Amniotic stem cell (primary cell): ENCODE results near the gene RNU6-7.

Experiments
- DNase-seq: peaks from one replicate; lab custom pipeline; 2025; lab: John Stamatoyannopoulos, UW

Gene RNU6-7

DNA sequence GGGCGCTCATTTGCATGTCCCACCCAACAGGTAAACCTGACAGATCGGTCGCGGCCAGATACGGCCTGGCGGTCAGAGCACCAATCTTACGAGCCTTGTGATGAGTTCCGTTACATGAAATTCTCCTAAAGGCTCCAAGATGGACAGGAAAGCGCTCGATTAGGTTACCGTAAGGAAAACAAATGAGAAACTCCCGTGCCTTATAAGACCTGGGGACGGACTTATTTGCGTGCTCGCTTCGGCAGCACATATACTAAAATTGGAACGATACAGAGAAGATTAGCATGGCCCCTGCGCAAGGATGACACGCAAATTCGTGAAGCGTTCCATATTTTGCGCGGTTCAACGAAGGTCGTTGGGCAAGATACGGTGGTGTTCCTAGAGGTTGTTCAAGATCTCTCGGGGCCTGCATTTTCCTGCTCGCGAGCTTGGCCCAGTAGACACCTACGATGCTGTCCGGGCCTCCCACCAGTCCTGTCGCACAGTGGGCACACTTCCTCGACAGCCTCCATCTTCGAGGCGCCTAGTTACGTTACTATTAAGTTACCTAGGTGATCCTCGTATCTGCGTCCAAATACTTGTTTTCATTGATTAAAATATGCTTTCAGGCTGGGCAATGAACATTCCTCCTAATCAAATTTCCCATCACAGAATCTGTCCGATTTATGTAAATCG lies at the start of gene RNU6-7:
TSS of gene RNU6-7 (plus strand) at position 230 of the 675 bp plus-strand sequence.
- DNase-seq, result no peak

DNA sequence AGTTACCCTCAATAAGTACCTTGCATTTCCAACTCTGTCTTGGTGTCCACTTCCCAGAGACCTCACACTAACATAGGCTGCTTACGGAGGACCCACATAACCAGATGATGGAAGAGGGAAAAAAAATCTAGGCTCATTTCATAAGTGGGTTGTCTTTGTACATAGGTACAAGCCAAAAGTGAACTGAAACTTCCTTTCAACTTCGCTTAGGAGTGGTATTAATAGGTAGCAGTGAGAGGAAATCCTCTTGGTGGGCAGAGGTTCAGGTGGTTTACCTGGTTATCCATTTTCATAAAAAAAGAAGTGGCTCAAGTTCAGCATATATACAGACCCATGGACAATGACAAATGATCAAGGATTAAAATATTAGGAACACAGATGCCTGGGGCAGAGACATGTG lies 35.8 kb upstream of the RNU6-7 start:
- no peak for DNase-seq

DNA sequence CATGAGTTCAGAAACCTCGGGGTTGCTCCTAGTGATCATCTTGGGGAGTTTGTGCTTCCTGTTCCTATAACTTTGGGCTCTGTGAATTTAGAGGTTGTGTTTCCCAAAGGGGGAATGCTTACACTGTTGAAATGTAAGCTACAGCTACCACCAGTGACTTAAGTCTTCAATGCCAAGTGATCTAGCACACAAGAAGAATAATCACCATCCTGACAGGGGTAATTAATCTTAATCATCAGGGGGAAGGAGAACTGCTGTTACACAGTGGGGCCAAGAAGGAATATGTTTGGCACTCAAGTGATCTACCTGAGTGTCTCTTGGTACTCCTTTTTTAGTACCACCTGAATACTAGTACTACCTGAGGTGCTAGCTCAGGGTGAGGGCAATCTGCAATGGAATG lies 34.9 kb upstream of the RNU6-7 start:
- DNase-seq, result no peak

DNA sequence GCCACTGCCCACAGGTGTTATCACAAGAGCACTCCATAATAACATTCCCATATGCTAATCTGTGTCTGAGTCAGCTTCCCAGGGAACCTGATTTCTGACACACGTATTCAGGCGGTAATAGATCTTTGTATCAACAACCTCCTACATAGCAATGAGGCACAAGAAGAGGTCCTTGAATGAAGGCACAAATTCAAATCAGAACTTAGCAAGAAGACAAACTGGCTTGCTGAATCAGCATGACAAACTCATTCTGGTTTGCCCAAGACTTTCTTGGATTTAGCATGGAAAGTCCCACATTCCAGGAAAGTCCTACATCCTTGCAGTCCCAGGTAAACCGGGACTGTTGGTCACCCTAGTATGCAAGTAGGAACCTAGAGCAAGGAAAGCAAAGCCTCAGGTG lies 33.9 kb upstream of the RNU6-7 start:
- no peak for DNase-seq

DNA sequence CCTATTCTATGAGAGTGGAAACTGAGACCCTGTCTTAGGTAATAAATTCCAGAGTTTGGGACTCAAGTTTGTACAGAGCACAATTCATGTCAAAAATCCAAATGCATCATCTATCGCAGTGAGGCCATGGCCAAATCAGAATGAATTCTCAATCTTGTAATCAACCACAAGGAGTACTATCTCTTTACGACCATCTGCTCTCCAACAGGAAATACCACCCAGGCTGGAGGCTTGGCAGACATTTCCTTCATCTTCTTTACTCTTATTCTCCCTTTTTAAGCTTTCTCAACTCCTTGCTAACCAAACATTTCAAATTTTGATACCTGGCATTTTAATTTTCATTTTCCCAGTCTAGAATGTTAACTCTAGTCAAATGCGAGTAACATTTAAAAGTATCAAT lies 32.7 kb upstream of the RNU6-7 start:
- DNase-seq, result no peak

DNA sequence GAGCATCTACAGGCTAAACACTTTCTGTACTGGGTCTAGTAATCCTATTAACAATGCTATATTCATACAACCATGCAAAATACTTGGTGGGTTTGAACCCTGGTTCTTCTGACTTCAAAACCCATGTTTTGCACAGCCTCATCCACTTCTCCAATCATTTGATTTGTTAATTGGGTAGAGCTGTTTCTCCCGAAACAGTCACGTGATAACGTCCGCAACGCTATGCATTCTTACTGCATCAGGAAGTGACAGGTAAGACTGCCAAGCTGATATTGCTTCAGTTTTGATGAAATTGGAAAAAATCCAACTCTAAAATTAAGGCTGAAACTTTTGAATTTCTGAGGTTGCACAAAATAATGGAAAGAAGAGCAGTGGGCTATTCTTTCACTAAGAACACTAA lies 30.4 kb upstream of the RNU6-7 start:
- DNase-seq, result no peak

DNA sequence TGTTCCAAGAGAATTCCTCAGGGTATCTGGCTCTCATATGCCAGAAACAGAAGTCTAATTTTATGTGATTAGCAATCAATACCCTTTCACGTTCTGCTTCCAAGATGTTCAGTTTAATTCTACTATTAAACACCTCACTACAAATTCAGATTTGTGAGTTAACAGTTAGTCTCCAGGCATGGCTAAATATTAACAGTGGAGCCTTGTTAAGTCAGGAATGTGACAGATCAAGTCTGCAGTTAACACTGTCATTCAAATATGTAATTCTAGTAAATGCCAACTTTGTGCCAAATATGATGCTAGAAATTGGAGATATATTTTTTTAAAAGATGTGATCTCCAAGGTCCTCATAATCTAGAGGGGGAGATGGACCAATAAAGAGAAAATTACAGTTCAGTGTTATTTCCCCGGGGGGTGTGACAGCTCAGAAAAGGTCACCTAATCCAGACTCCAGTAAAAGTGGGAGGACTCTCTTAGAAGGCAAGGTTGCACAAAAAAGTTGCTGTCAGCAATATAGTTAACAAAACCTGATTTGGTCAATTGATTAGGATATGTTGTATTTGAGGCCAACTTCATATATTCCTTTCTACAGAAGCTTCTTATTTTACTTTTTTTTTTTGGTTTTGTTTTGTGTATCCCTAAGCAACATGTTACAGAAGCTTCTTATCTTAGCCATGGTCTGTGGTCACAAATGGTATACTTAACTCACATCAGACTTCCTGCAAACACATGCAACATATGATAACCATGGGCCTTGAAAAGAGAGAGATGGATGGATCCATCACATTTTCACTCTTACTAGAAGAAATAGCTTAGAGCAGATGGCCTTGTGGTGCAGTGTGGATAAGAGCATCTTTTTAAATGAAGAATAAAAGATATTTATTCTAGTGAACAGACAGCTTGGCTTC lies 18.4 kb upstream of the RNU6-7 start:
- DNase-seq, result no peak

DNA sequence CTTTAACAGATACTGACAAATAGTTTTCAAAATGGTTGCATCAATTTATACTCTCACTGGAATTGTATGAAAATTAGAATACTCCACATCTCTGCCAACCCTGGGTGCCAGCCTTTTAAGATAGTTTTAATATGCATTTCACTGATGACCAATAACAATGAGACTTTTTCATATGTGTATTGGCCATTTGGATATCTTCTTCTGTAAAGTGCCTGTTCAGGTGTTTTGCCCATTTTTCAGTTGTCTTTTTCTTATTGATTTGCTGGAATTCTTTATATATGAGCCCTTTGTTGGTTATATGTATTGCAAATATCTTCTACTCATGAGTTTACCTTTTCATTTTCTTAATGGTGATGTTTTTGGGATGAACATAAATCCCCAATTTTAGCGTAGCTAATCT lies 16.7 kb upstream of the RNU6-7 start:
- no peak for DNase-seq

DNA sequence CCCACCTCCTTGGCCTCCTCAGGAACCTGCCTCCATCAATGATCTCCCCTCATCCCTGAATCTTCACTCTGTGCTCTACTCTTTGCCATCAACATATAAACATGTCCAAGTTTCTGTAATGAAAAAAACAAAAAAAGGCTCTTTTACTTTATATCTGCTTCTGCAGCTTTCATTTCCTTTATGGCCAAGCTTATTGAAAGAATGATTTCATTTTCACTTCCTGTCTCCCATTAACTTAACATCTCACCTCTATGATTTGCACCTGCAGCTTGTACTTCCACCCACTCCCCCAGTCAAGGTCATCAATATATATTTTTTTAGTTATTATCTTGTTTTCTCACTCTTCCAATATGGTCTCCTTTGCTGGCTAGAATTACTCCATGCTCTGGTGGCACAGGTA lies 15.6 kb upstream of the RNU6-7 start:
- DNase-seq, result no peak

DNA sequence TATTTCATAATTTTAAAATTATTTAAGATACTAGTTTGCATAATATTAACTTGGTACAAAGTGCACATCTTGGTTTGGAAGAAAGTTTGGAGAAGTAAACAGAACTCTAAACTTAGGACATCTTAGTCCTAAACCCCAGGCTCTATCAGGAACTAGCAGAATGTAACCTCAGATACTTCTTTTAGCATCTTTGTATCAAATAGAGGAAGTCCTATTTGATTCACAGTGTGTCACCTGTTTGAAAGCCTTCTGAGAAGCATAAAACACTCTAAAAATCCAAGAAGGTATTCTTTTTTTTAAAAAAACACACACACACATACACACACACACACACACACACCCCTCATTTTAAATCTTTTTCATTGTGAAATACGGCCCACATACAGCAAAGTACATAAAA lies 12.0 kb upstream of the RNU6-7 start:
- no peak for DNase-seq

DNA sequence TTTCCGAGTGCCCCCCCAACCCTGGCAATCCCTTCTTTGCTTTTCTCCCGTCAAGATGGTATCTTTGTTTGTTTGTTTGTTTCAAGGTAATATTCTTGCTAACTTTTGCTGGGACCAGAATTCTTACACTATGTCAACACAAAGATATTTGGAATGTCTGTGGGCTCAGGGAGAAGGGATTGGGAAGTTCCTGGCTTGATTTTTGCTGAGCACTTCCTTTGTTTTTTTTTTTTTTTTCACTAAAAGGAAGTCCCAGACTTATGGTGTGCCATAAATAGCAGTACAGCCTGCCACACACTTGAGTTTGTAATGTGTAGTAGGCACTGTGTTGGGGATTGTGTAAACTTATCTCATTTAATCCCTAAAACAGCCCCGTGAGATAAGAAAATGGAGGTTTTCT lies 11.2 kb upstream of the RNU6-7 start:
- DNase-seq, result no peak

DNA sequence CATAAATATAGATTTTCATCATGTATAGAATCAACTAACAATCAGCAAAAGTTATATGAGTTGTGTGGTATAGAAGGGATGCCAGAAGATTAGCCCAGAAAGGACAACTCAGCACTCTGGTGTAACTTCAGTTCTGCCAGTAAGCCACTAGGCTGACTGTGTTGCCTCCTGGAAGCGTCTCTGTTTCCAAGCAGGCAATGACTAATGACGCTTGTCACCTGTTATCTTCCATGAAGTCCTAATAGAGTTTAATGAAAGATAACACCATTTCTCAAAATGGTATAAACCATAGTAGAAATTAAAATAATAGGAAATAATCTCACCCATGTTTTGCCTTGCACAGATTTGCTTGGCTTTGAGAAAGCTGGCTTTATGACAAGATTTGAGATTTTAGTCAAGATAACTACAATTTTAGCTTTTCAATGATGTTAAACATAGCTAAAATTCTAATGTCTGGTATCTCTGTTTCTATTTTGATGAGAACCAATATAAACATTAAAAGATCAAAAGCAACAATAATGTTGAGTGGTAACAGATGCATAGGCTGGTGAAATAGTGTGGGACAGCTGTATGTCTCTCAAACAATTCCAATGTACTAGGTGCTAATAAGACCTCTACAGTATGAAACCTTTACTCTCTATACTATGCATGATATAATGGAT lies 9.0 kb upstream of the RNU6-7 start:
- no peak for DNase-seq

DNA sequence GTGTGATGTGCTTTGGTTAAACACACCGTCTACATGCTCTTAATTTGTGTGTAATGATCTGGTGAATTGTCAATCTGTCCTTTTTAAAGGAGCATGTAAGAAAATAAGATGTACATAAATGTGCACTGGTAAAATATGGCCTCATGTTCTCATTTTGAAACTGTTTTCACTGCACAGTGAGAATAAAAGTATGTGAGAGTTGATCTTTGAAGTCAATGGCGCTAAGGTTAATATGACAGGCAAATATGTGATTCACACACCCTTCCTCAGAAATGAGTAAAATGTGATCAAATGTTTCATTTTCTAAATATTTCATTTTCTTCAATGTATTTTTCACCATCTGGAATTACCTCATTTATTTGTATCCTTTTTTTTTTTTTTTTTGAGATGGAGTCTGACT lies 8.3 kb upstream of the RNU6-7 start:
- DNase-seq, result no peak

DNA sequence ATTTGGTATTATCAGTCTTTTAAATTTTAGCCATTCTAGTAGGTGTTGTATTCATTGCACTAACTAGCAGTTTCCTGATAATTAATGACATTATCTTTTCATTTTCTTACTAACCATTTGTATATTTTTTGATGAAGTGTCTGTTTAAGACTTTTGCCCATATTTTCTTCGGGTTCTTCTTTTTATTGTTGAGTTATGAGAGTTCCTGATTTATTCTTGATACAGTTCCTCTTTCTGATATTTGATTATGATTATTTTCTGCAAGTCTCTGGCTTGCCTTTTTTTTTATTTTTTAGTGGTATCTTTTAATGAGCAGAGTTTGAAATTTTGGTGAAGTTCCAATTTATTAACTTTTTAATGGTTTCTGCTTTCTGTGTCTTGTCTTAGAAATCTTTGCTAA lies 6.2 kb upstream of the RNU6-7 start:
- DNase-seq, result no peak

DNA sequence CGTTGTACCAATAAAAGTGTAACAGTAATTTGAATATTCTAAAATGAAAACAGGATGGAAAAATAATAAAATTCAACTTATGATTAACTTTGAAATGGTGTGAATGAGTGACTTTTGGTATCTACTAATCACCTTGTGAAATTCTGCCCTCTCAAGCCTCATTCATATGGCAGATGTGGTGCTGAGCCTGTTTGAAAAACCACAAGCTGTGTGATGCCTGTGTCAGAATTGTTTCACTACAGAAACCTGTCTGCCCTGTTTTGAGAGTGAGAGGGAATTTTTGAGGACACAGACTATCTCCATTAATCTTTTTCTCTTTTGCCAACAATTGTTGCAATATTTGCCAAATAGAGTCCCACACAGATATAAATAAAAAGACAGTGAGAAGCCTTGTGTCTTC lies 3.9 kb upstream of the RNU6-7 start:
- DNase-seq, result no peak

DNA sequence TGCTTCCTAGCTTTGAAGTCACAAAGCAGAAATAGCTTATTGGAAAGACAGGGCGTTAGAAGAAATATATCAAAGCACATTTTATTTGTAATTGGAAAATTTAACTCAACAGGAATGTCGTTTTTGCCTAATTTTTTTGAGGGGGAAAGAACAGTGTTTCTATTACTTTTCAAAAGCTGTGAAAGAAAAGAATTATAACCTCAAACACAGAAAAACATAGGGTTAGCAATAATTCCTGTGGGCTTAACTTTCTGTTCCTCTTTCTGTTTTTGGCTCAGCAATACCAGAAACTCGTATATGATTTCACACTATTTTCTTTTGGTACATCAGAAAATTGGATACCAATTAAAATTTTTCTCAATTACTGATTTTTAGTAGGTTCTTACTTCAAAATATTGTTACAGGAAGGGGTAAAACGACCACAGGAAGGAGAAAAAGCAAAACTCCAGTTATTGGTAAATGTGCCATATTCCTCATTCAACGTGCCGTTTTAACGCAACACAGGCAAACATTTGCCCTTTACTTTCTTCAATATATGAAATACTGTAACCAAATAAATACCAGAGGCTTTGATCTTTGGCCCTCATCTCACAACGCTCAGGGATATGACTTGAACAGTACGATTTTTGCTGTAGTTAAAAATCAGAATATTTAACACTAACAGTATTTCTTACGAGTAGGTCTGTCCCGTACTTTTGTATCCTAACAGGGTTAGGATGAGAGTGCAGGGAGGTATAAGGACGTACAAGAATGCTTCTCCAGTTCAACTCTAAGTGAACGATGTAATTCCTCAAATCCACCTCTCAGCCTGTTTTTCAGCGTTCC lies 1.3 kb upstream of the RNU6-7 start:
- DNase-seq, result no peak

DNA sequence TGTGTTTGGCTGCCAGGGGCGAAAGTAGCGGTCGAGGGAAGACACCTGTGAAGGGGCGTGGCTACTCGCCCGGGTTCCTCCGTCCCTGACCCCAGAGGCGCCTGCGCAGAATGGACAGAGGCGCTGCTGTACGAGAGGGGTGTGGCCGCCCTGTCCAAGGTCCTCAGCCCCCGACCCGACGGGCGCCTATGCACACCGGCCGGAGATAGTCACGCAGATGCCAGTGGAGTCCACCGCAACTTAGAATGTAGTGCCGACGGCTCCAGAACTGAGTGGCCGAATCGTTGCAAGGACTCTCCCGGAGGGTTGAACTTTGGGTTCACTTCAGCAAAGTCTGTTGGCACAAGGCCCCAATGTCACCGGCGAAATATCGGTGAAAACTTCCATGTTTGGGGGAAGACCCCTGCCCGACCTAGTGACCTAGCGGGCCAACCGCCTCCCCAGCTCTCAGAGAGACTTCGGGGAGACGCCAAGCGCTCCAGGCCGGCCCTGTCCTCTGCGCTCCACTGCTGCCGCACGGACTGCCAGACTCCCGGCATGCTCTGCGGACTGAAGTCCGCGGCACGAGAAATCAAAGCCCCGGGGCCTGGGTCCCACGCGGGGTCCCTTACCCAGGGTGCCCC lies 541 bp upstream of the RNU6-7 start:
- peak; percentile 18 for DNase-seq

DNA sequence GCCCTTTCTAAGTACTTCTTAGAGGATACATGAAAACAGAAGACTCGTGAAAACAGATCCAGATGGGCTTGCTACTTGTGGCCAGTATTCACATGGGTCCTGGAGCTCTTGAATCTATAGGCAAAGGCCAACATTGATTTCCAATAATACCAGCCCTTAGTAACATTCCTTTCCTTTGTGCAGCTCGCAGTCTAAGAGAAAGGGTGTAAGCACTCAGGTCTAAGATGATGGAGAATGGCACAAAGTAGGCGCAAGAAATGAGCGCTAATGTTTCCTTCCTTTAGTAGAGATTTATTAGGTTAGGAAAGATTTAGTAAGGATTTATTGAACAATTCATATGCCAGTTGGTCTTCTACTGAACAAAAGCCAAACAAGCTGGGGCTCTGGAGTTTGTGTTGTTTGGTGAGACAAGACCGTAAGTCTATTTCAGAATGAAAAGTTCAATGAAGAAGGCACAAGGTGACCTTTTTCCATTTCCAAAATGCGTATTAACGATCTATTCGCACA lies 699 bp downstream of the RNU6-7 start:
- no peak for DNase-seq

DNA sequence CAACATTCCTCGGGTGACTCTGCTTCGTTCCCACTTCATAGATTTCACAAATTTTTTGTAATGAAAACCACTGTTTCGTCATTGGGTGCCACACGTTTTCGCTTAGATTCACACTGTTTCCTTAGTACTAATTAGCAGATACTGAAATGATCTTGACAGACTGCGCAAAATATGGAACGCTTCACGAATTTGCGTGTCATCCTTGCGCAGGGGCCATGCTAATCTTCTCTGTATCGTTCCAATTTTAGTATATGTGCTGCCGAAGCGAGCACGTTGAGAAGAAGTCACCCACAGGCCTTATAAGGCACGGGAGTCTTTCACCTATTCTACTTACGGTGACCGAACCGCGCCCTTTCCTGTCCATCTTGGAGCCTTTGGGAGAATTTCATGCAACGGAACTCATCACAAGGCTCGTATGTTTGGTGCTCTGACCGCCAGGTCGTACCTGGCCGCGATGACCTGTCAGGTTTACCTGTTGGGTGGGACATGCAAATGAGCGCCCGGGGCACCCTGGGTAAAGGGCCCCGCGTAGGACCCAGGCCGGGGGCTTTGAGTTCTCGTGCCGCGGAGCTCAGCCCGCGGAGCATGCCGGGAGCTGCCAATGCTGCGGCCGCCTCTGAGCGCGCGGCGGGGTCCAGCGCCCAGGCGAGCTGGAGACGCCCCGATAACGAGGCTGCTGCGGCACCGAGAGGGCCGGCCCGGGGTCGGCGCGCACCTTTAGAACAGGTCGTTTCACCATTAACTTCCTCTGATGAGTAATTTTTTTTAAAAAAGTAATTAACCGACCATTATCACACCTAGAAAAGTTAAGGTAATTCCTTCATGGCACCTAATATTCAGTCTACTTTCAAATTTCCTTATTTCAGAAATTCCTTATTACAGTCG lies 1.4 kb downstream of the RNU6-7 start, which contains the start of gene RNU6-8:
TSS of gene RNU6-8 (minus strand) at position 272 of the 885 bp plus-strand sequence.
- DNase-seq, result peak; percentile 71

DNA sequence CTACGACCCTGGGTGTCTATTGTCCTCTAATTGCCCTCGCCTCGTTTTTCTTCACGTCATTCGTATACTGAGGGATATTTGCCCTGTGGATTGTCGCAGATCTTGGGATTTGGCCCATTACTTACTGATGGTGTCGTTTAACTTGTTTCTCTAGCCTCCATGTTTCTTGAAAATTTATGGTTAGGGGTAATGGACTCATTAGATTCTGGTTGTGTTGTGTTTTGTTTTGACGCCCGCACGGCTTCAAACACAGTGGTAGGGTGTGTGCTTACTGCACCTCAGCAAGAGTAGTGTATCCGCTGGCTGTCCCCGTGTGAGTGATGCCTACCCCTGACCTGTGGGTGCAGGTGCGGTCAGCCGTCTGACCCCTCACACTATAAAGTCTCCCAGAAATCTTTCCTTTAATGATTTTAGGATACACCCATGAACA lies 2.1 kb downstream of the RNU6-7 start:
- DNase-seq, result no peak
